Measurements from ENCODE around the gene CTNNA3. TPM values are rescaled to one million over a fixed set of nuclear protein-coding genes. Genes with fewer than 3 reads are reported as not detected.

CTNNA3 gene
- total RNA-seq, 1 experiment from 2014 or later, result 0.02 TPM

DNA sequence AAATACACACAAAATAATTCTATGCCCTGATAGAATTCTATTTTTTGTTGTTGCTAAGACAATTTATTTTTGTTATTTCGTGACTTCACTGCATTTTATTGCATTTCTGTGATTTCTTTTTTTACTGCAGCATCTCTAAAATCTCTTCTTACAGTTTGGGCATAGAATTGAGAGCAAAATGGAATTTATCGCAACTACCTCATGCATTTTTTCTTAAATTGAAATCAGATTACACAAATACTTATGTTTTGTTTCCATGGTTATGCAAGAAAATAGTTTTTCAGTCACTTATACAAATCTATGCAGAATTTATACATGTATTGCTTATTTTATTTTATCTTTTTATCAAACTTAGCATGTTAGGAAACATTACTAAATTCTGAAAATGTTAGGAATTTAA is 1552.0 kb downstream of the CTNNA3 start:
- CTCF ChIA-PET, result interaction anchor here (0.7 kb wide), 1 partner anchor 1700 kb away, joined by 3 read pairs; no protein-coding TSS in a partner anchor
- H3K27ac Mint-ChIP-seq (ENCODE audit: low read depth, unreplicated experiment), result no peak overlapping the region
- BruUV-seq (replicated peaks), result no TSS peak
- DNase-seq (ENCODE audit: unreplicated experiment), result no peak
- intact Hi-C loops (cut with micrococcal nuclease), result no loop called here
- no peaks in the 10 kb centered on the region for H3K27me3 Mint-ChIP-seq (ENCODE audit: insufficient read depth, unreplicated experiment)
- H3K36me3 Mint-ChIP-seq (ENCODE audit: insufficient read depth, unreplicated experiment), result no peaks in the 10 kb centered on the region
- H3K9me3 Mint-ChIP-seq (ENCODE audit: unreplicated experiment), result no peaks in the 10 kb centered on the region
- POLR2A ChIA-PET, result no interaction called here
- TF ChIP-seq, protein P1, sequence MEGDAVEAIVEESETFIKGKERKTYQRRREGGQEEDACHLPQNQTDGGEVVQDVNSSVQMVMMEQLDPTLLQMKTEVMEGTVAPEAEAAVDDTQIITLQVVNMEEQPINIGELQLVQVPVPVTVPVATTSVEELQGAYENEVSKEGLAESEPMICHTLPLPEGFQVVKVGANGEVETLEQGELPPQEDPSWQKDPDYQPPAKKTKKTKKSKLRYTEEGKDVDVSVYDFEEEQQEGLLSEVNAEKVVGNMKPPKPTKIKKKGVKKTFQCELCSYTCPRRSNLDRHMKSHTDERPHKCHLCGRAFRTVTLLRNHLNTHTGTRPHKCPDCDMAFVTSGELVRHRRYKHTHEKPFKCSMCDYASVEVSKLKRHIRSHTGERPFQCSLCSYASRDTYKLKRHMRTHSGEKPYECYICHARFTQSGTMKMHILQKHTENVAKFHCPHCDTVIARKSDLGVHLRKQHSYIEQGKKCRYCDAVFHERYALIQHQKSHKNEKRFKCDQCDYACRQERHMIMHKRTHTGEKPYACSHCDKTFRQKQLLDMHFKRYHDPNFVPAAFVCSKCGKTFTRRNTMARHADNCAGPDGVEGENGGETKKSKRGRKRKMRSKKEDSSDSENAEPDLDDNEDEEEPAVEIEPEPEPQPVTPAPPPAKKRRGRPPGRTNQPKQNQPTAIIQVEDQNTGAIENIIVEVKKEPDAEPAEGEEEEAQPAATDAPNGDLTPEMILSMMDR (IDR thresholded peaks at IDR 0.05; ENCODE audit: unreplicated experiment), result no peak
- peaks cover 7% of the 10 kb centered on the region for H3K4me1 Mint-ChIP-seq (ENCODE audit: insufficient read depth, unreplicated experiment)
- H3K4me3 Mint-ChIP-seq (ENCODE audit: unreplicated experiment), result no peak overlapping the region

DNA sequence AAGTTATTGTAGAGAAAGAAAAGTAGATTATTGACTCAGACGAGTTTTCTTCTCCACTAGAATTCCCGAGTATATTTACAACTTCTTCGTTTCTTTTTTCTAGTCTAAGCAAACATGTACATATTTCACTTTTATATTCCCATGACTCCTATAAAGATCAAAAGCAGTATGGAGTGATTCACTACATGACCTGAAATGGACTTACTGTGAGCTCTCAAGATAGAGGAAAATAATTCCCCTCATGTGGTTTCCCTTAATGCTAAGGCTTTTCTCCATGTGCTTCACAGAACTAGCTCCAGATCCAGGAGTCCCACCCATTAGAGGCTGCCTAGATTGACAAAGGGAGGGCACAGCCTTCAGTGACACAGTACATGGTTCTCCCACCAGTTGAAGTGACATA is 1593.2 kb downstream of the CTNNA3 start:
- no peak overlapping the region for H3K27ac Mint-ChIP-seq (ENCODE audit: low read depth, unreplicated experiment)

DNA sequence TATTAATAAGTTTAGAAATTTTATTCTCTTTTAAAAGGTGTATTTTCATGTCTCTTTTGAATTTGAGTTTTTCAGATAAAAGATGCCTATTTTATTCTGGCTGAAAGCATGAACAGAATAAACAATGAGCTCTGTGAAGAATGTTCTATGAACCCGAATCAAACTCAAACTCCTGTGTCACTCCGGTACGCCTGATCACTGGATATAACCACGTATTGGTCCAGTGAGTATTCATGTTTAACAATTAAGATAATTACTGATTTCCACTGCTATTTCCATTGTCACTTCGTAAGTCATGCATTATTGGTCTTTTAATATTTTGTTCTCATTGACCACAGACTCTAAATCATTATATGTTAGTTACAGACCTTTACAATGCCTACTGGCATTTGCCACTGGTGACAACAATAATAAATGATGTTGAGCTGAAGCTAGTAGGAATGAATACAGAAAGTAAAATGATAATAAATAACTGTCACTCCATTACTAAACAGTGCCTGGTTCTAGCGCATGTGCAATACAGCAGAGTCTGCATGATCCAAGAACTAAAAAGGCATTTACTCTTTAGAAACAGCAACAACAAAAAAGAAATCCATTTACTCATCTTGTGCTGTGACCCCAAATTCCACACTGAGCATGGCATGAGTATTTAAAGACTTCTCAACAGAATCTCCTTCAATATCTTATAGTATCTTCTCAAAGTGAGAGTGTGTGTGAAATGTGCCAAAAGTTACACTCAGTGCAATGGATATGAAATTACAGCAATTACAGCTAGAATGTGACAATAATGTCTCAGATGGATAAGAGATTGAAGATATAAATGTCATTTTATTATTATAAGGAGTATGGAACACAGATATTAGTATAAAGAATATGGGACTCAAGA is 1597.2 kb downstream of the CTNNA3 start:
- intact Hi-C loops (cut with micrococcal nuclease), result no loop called here
- TF ChIP-seq, protein P1 (IDR thresholded peaks at IDR 0.05; ENCODE audit: unreplicated experiment), result no peak
- no TSS peak for BruUV-seq (replicated peaks)
- CTCF ChIA-PET, result no interaction called here
- no peak overlapping the region for H3K27ac Mint-ChIP-seq (ENCODE audit: low read depth, unreplicated experiment)
- H3K27me3 Mint-ChIP-seq (ENCODE audit: insufficient read depth, unreplicated experiment), result no peaks in the 10 kb centered on the region
- POLR2A ChIA-PET, result interaction anchor here (0.6 kb wide), 1 partner anchor 827 kb away, joined by 3 read pairs; the partner anchor contains the start of gene LRRTM3
- no peaks in the 10 kb centered on the region for H3K36me3 Mint-ChIP-seq (ENCODE audit: insufficient read depth, unreplicated experiment)
- no peak overlapping the region for H3K4me3 Mint-ChIP-seq (ENCODE audit: unreplicated experiment)
- no peaks in the 10 kb centered on the region for H3K4me1 Mint-ChIP-seq (ENCODE audit: insufficient read depth, unreplicated experiment)
- no peaks in the 10 kb centered on the region for H3K9me3 Mint-ChIP-seq (ENCODE audit: unreplicated experiment)
- no peak for DNase-seq (ENCODE audit: unreplicated experiment)

More for the DNA sequence above, 1593.2 kb downstream of the CTNNA3 start:
- TF ChIP-seq, protein P1 (IDR thresholded peaks at IDR 0.05; ENCODE audit: unreplicated experiment), result no peak
- Mint-ChIP-seq H3K4me1 (ENCODE audit: insufficient read depth, unreplicated experiment) (no peaks in the 10 kb centered on the region), H3K27me3 (ENCODE audit: insufficient read depth, unreplicated experiment) (no peaks in the 10 kb centered on the region), H3K9me3 (ENCODE audit: unreplicated experiment) (no peaks in the 10 kb centered on the region), H3K4me3 (ENCODE audit: unreplicated experiment) (no peak overlapping the region), H3K36me3 (ENCODE audit: insufficient read depth, unreplicated experiment) (no peaks in the 10 kb centered on the region)
- BruUV-seq (replicated peaks), result no TSS peak
- intact Hi-C loops (cut with micrococcal nuclease), result no loop called here
- ChIA-PET CTCF (no interaction called here), POLR2A (no interaction called here)
- no peak for DNase-seq (ENCODE audit: unreplicated experiment)

DNA sequence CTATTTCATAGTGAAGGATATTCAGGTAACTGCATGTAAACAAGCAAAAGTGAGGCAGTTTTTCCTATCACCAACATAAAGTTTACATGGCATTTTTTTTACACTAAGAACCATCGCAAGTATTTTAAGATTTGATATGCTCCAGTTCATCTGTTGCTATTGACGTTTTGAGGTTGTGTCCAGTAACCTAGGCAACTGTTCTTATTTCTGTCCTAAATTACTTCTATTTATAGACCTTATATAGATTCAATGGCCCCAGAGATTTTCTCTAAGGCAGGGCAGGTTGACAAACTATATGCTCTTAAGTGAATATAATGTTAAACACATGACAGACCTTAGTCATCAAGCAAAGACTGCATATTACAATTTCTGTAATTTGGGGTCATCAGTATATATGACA is 1600.4 kb downstream of the CTNNA3 start:
- no peaks in the 10 kb centered on the region for H3K27me3 Mint-ChIP-seq (ENCODE audit: insufficient read depth, unreplicated experiment)
- H3K27ac Mint-ChIP-seq (ENCODE audit: low read depth, unreplicated experiment), result no peak overlapping the region
- no peaks in the 10 kb centered on the region for H3K36me3 Mint-ChIP-seq (ENCODE audit: insufficient read depth, unreplicated experiment)
- H3K9me3 Mint-ChIP-seq (ENCODE audit: unreplicated experiment), result no peaks in the 10 kb centered on the region
- ChIA-PET POLR2A (no interaction called here), CTCF (no interaction called here)
- intact Hi-C loops (cut with micrococcal nuclease), result no loop called here
- H3K4me1 Mint-ChIP-seq (ENCODE audit: insufficient read depth, unreplicated experiment), result no peaks in the 10 kb centered on the region
- no TSS peak for BruUV-seq (replicated peaks)
- H3K4me3 Mint-ChIP-seq (ENCODE audit: unreplicated experiment), result no peak overlapping the region
- DNase-seq (ENCODE audit: unreplicated experiment), result no peak
- TF ChIP-seq, protein P1 (IDR thresholded peaks at IDR 0.05; ENCODE audit: unreplicated experiment), result no peak
